AG09319 (cell line): Measurements from ENCODE around the gene RPS29.

Experiments used
- DNase-seq: peaks from one replicate; pipeline ENCODE4 v3.0.0-alpha.2; 2010; ENCODE audit warnings: low read depth; ENCODE audit errors: extremely low read depth
- TF ChIP-seq, protein P1 (sequence below): IDR thresholded peaks from 2 replicates; pipeline ENCODE4 v1.5.1; 2011; ENCODE audit warnings: low read depth, mild to moderate bottlenecking, inconsistent platforms, low read length, moderate library complexity

The RPS29 gene

DNA sequence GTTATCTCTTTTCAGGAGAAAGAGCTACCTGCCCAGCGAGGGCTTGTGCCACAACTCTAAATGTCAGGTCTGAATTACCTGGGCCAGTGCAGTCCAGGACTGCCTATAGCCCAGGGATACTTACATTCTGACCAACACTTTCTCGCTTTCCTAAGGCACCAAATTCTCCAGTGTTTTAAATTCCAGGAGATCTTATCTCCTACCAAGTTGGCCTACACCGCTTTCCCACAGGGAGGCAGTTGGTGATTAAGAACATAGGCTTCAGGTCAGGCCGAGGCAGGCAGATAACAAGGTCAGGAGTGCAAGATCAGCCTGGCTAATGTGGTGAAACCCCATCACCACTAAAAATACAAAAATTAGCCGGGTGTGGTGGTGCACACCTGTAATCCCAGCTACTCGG lies 41.1 kb downstream of the RPS29 start:
- TF ChIP-seq, protein P1, sequence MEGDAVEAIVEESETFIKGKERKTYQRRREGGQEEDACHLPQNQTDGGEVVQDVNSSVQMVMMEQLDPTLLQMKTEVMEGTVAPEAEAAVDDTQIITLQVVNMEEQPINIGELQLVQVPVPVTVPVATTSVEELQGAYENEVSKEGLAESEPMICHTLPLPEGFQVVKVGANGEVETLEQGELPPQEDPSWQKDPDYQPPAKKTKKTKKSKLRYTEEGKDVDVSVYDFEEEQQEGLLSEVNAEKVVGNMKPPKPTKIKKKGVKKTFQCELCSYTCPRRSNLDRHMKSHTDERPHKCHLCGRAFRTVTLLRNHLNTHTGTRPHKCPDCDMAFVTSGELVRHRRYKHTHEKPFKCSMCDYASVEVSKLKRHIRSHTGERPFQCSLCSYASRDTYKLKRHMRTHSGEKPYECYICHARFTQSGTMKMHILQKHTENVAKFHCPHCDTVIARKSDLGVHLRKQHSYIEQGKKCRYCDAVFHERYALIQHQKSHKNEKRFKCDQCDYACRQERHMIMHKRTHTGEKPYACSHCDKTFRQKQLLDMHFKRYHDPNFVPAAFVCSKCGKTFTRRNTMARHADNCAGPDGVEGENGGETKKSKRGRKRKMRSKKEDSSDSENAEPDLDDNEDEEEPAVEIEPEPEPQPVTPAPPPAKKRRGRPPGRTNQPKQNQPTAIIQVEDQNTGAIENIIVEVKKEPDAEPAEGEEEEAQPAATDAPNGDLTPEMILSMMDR, result no peak
- DNase-seq, result no peak

DNA sequence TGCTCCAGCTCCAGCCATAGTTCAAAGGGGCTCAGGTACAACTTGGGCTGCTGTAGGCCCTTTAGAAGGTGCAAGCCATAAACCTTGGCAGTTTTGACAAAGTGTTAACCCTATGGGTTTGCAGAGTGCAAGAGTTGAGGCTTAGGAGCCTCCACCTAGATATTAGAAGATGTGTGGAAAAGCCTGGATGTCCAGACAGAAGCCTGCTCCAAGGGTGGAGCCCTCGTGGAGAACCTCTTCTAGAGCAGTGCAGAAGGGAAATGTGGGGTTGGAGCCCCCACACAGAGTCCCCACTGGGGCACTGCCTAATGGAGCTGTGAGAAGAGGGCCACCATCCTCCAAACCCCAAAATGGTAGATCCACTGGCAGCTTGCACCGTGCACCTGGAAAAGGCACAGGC lies 45.1 kb downstream of the RPS29 start:
- TF ChIP-seq, protein P1, result no peak
- no peak for DNase-seq

DNA sequence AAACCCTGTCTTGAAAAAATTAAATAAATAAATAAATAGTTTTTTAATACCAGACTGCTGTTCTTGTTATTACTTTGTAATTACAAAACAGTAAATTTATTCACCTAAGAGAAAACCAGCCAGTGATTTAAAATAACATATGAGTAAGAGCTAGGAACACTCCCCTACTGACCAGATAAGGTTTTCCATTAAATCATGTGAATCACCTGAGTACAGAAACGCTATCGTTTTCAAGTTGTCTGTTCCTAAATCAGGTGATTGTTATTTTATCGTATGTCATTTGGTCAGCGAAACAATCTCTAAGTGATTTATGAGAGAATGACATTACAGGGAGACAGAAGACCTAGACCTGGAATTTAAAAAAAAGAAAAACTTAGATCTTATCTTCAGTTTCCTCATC lies 47.3 kb downstream of the RPS29 start:
- TF ChIP-seq, protein P1, result no peak
- no peak for DNase-seq
